Astrocyte (in vitro differentiated cells and primary cell): ENCODE data around the gene ACTL8.

Experiments used
- CTCF ChIP-seq: IDR thresholded peaks from 2 replicates; pipeline ENCODE4 v1.5.1; 2011; ENCODE audit warnings: low read depth, mild to moderate bottlenecking, inconsistent platforms, low read length, moderate library complexity; ENCODE audit not compliant: insufficient read depth
- EZH2 ChIP-seq: IDR thresholded peaks from 2 replicates; pipeline ENCODE4 v1.6.1; 2012; ENCODE audit warnings: mild to moderate bottlenecking, low read length, inconsistent platforms; ENCODE audit not compliant: insufficient read depth

GRCh38 chr1:17825273-17826164 lies 70.4 kb downstream of the ACTL8 start:
- TF ChIP-seq EZH2 = no peak
- TF ChIP-seq CTCF = no peak
